PFSK-1 (cell line): ENCODE results near the gene UBE3B.

Source experiments
- POLR2AphosphoS5 ChIP-seq: IDR thresholded peaks from 2 replicates; pipeline ENCODE4 v1.6.1; 2012; ENCODE audit warnings: low read depth, mild to moderate bottlenecking, control low read depth, low read length, moderate library complexity
- SIN3A ChIP-seq: IDR thresholded peaks from 2 replicates; pipeline ENCODE4 v1.6.1; 2012; ENCODE audit warnings: mild to moderate bottlenecking, low read length, moderate library complexity, borderline replicate concordance; ENCODE audit not compliant: insufficient read depth
- TAF1 ChIP-seq: IDR thresholded peaks from 2 replicates; pipeline ENCODE4 v1.6.1; 2012; ENCODE audit warnings: low read length, control low read depth, borderline replicate concordance; ENCODE audit not compliant: insufficient read depth
- TF ChIP-seq, protein P1 (sequence below), 2 experiments: IDR thresholded peaks; 2 replicates each; pipeline versions ENCODE4 v1.6.1 to v1.8.0; 2011 to 2012; ENCODE audit warnings: low read depth in 2 of 2, low read length in 2 of 2, control low read depth in 1 of 2, inconsistent platforms in 1 of 2, mild to moderate bottlenecking in 1 of 2, moderate library complexity in 1 of 2; ENCODE audit not compliant: insufficient read depth in 1 of 2

DNA sequence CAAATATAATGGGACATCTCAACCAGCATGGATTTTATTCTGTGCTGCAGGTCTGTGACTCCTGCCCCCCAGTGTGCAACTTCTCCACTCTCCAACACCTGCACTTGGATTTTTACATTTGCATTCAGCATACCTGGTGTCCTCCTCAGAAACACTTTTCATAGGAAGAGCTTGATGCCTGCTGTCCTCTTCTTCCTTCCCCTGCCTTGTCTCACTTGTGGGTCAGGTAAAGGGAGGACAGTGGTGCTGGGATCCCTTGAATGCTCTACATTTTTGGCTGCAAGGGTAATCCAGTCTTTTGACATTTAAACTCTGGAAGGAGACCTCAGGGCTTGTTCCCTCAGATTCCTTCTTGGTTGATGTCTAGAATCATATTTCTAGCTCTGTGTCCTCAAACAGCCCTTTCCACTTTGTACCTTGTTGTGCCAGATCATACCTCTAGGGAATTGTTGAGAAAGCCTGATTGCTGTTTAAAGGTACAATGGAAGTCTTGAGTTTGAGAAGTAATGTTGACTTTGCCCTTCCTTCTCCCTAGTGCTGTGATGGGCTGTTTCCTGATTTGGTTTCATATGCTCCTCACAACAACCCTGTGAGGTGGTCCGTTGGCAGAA, 12.6 kb downstream of the UBE3B start:
- TF ChIP-seq POLR2AphosphoS5 (no peak), SIN3A (no peak), TAF1 (no peak)
- TF ChIP-seq, protein P1, sequence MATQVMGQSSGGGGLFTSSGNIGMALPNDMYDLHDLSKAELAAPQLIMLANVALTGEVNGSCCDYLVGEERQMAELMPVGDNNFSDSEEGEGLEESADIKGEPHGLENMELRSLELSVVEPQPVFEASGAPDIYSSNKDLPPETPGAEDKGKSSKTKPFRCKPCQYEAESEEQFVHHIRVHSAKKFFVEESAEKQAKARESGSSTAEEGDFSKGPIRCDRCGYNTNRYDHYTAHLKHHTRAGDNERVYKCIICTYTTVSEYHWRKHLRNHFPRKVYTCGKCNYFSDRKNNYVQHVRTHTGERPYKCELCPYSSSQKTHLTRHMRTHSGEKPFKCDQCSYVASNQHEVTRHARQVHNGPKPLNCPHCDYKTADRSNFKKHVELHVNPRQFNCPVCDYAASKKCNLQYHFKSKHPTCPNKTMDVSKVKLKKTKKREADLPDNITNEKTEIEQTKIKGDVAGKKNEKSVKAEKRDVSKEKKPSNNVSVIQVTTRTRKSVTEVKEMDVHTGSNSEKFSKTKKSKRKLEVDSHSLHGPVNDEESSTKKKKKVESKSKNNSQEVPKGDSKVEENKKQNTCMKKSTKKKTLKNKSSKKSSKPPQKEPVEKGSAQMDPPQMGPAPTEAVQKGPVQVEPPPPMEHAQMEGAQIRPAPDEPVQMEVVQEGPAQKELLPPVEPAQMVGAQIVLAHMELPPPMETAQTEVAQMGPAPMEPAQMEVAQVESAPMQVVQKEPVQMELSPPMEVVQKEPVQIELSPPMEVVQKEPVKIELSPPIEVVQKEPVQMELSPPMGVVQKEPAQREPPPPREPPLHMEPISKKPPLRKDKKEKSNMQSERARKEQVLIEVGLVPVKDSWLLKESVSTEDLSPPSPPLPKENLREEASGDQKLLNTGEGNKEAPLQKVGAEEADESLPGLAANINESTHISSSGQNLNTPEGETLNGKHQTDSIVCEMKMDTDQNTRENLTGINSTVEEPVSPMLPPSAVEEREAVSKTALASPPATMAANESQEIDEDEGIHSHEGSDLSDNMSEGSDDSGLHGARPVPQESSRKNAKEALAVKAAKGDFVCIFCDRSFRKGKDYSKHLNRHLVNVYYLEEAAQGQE (IDR thresholded peaks at IDR 0.05; ENCODE audit: insufficient read depth in 1 of 2, low read depth in 2 of 2, low read length in 2 of 2) = no peak
